Medulla oblongata (tissue), 1 donor: ENCODE data around the gene MED7.

ENCODE experiments used
- DNase-seq: peaks from one replicate; pipeline ENCODE4 v3.0.0-alpha.2; 2015; ENCODE audit errors: extremely low spot score

The MED7 gene

DNA sequence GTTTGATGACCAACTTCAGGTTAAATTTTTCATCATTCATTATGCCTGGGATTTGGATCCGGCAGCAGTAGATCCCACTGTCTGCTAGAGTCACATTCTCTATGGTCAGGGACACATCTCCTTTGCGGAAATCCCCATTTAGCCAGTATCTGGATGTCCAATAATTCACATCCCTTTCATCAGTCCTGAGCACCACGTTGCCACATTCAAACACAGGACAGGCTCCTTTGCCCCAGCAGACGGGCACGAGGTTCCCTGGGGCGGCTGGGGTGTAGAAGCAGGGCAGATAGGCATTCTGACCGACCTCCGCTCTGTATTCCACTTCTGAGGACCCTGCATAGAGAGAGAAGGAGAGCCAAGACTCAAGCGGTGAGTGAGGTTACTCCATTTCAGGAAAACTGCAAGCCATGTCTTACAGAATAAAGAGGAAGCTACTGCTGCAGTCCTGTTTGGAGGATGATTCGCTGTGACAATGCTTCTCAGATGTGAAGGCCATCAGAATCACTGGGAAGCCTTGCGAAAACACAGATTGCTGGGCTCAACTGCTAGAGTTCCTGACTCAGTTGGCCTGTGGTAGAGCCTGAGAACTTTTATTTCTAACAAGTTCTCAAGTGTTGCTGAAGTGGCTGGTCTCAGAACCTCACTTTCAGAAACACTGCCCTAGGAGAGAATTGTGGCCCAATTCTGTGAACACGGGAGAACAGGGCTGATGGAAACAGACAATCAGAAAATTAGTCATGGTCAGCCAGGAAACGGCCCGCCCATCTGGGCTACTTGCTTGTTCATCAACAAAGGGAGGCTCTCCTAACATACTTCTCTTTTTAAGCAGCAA is 35.8 kb downstream of the MED7 start:
- peak; percentile 42 for DNase-seq

DNA sequence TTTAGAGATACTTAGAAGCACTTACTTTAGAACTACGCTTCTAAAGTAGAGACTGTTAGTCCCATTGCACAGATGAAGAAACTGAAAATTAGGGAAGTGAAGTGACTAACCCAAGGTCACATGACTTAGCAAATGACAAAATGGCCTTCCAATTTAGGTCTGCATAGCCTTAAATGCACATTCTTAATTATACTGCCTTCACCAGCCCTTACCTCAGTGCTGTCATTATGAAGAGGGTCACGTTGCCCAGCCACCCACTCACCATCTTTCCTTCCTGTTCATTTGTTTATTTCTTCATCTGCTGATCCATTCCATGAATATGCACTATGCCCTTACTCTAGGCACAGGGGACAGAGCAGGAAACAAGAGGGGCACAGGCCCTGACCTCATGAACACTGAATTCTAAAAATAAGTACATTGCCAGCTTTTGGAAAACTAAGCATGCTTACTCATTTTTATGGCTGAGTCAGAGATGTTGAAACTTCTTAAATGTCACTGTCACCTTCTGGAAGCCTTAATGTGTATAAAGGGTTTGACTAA is 42.5 kb downstream of the MED7 start:
- DNase-seq: no peak

DNA sequence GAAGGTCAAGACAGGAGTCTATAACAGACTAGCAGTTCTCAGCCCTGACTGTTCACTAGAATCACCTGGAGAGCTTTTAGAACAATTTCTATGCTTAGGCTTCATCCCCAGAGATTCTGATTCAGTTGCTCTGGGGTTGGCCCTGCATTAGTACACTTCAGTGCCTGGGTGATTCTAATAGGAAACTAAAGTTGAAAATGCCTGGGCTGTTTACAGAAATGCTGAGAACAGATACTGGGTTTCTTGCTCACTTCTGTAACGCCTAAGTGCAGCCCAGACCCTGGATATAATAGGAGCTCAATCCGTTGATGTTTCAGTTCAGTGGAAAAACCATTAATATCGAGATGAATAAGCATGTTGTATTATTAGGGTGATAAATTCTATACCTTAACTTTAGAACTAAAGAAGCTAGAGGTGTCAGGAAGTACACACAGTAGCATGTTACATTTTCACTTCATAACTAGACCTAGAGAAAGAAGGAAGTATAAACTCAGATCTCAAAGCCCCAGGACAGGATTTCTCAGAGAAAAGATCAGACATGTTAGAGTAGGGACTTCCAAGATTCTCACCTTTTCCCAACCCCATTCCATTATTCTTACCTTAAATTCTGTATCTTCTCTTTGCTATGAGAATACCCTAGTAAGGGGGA is 54.2 kb downstream of the MED7 start:
- no peak for DNase-seq
